Astrocyte (in vitro differentiated cells and primary cell): ENCODE data around the gene MADCAM1. TPM values are rescaled to one million over a fixed set of nuclear protein-coding genes. Genes with fewer than 3 reads are reported as not detected.
A peak's percentile ranks its signal among the peaks of the same experiment; 100 is the strongest.

Source experiments
- DNase-seq: peaks from one replicate; pipeline ENCODE4 v3.0.0-alpha.2; 2010; ENCODE audit warnings: low read depth
- FAIRE-seq: peaks from 2 replicates; lab custom pipeline; 2011; peaks lifted over from hg19 to GRCh38; lab: Jason Lieb, UNC
- H2AFZ ChIP-seq: 2 replicates; pipeline ENCODE4 v1.6.0; 2012; ENCODE audit warnings: low read depth, low read length, inconsistent platforms
- H3K27ac ChIP-seq: 2 replicates; pipeline ENCODE4 v1.5.1; 2011; ENCODE audit warnings: low read depth, low read length, inconsistent platforms
- H3K27me3 ChIP-seq: 2 replicates; pipeline ENCODE4 v1.6.0; 2011; ENCODE audit warnings: low read length, inconsistent platforms; ENCODE audit not compliant: insufficient read depth
- H3K36me3 ChIP-seq: 2 replicates; pipeline ENCODE4 v1.5.1; 2011; ENCODE audit warnings: low read length, inconsistent platforms; ENCODE audit not compliant: insufficient read depth
- H3K4me1 ChIP-seq: 2 replicates; pipeline ENCODE4 v1.5.1; 2011; ENCODE audit warnings: low read length, inconsistent platforms; ENCODE audit not compliant: insufficient read depth
- H3K4me2 ChIP-seq: 2 replicates; pipeline ENCODE4 v1.6.0; 2012; ENCODE audit warnings: low read length, inconsistent platforms
- H3K4me3 ChIP-seq: 2 replicates; pipeline ENCODE4 v1.5.1; 2011; ENCODE audit warnings: low read depth, mild to moderate bottlenecking, low read length, inconsistent platforms; ENCODE audit not compliant: insufficient read depth
- H3K79me2 ChIP-seq: 2 replicates; pipeline ENCODE4 v1.6.0; 2012; ENCODE audit warnings: mild to moderate bottlenecking, low read length, inconsistent platforms; ENCODE audit not compliant: insufficient read depth
- H3K9ac ChIP-seq: 2 replicates; pipeline ENCODE4 v1.6.0; 2012; ENCODE audit warnings: mild to moderate bottlenecking, low read length, inconsistent platforms
- H3K9me3 ChIP-seq: 2 replicates; pipeline ENCODE4 v1.5.1; 2012; ENCODE audit warnings: low read depth, mild to moderate bottlenecking, low read length, inconsistent platforms; ENCODE audit not compliant: insufficient read depth
- H4K20me1 ChIP-seq: 2 replicates; pipeline ENCODE4 v1.6.0; 2012; ENCODE audit warnings: low read length, inconsistent platforms; ENCODE audit not compliant: insufficient read depth
- H3K27ac Mint-ChIP-seq: one replicate; pipeline ENCODE4 v1.8.0; 2021; ENCODE audit warnings: mild to moderate bottlenecking, mixed read lengths; ENCODE audit not compliant: unreplicated experiment
- H3K27me3 Mint-ChIP-seq: one replicate; pipeline ENCODE4 v1.8.0; 2021; ENCODE audit warnings: low read depth, mixed read lengths; ENCODE audit not compliant: unreplicated experiment
- H3K36me3 Mint-ChIP-seq: one replicate; pipeline ENCODE4 v1.8.0; 2021; ENCODE audit warnings: low read depth, mixed read lengths; ENCODE audit not compliant: unreplicated experiment
- H3K4me1 Mint-ChIP-seq: one replicate; pipeline ENCODE4 v1.8.0; 2021; ENCODE audit warnings: low read depth, mixed read lengths; ENCODE audit not compliant: unreplicated experiment
- H3K4me3 Mint-ChIP-seq: one replicate; pipeline ENCODE4 v1.8.0; 2021; ENCODE audit warnings: mild to moderate bottlenecking, moderate library complexity, mixed read lengths; ENCODE audit not compliant: unreplicated experiment
- H3K9me3 Mint-ChIP-seq: one replicate; pipeline ENCODE4 v1.8.0; 2021; ENCODE audit warnings: mild to moderate bottlenecking, mixed read lengths; ENCODE audit not compliant: unreplicated experiment
- CTCF ChIP-seq: IDR thresholded peaks from 2 replicates; pipeline ENCODE4 v1.5.1; 2011; ENCODE audit warnings: low read depth, mild to moderate bottlenecking, inconsistent platforms, low read length, moderate library complexity; ENCODE audit not compliant: insufficient read depth
- EZH2 ChIP-seq: IDR thresholded peaks from 2 replicates; pipeline ENCODE4 v1.6.1; 2012; ENCODE audit warnings: mild to moderate bottlenecking, low read length, inconsistent platforms; ENCODE audit not compliant: insufficient read depth
- total RNA-seq: library from RNA; stranded (reverse); gene quantifications from 2 replicates; pipeline ENCODE4 v1.2.1, GENCODE V29; 2021

The MADCAM1 gene
- total RNA-seq, 1 donor from 2014 or later = 0.57 TPM

- H3K4me1 ChIP-seq = no peaks in the 10 kb centered on the region
- H4K20me1 ChIP-seq = no peaks in the 10 kb centered on the region
- H3K4me3 ChIP-seq = no peak overlapping the region
- TF ChIP-seq CTCF = no peak
- no peak for TF ChIP-seq EZH2
- peaks cover 8% of the 10 kb centered on the region for H3K27me3 Mint-ChIP-seq
- H3K4me1 Mint-ChIP-seq = peaks cover 6% of the 10 kb centered on the region
- no peak overlapping the region for H2AFZ ChIP-seq
- H3K27me3 ChIP-seq = no peaks in the 10 kb centered on the region
- no peak overlapping the region for H3K27ac ChIP-seq
- FAIRE-seq = no peak
- no peaks in the 10 kb centered on the region for H3K79me2 ChIP-seq
- no peak overlapping the region for H3K4me3 Mint-ChIP-seq
- H3K9me3 Mint-ChIP-seq = peaks cover 3% of the 10 kb centered on the region
- no peaks in the 10 kb centered on the region for H3K36me3 Mint-ChIP-seq
- no peak overlapping the region for H3K9ac ChIP-seq
- no peak for DNase-seq
- no peak overlapping the region for H3K4me2 ChIP-seq
- no peaks in the 10 kb centered on the region for H3K36me3 ChIP-seq
- H3K9me3 ChIP-seq = no peaks in the 10 kb centered on the region
- H3K27ac Mint-ChIP-seq = no peak overlapping the region
Measured at GRCh38 chr19:470701-471100, 25.6 kb upstream of the MADCAM1 start.

- Histone ChIP-seq H3K9ac (no peak overlapping the region), H3K4me2 (no peak overlapping the region), H3K4me1 (no peaks in the 10 kb centered on the region), H3K27ac (no peak overlapping the region), H2AFZ (peak overlapping the region; percentile 39), H3K9me3 (no peaks in the 10 kb centered on the region), H3K36me3 (no peaks in the 10 kb centered on the region), H3K27me3 (no peaks in the 10 kb centered on the region), H3K79me2 (no peaks in the 10 kb centered on the region), H4K20me1 (no peaks in the 10 kb centered on the region), H3K4me3 (no peak overlapping the region)
- Mint-ChIP-seq H3K9me3 (peaks cover 3% of the 10 kb centered on the region), H3K27me3 (peaks cover 8% of the 10 kb centered on the region), H3K4me1 (peaks cover 6% of the 10 kb centered on the region), H3K36me3 (no peaks in the 10 kb centered on the region), H3K4me3 (no peak overlapping the region), H3K27ac (no peak overlapping the region)
- TF ChIP-seq CTCF (no peak), EZH2 (no peak)
- FAIRE-seq (no peak), DNase-seq (no peak)
Measured at GRCh38 chr19:472005-472858, 24.1 kb upstream of the MADCAM1 start.
